GM12878 (cell line): Measurements from ENCODE around the gene NFKBIA. TPM values are rescaled to one million over a fixed set of nuclear protein-coding genes. Genes with fewer than 3 reads are reported as not detected.

Source experiments
- ATAC-seq: fragments of 200-7000 bp; cut with Tn5 transposase; 3 replicates; pipeline ENCODE4 v1.9.1; 2020; ENCODE audit warnings: mild to moderate bottlenecking, moderate library complexity
- BruUV-seq: library from RNA; stranded (reverse); fragments of 400-500 nt; replicated peaks from 2 replicates; lab custom pipeline; 2021; lab: Mats Ljungman, UMichigan
- CTCF ChIA-PET: fragments of 300-600 bp; sonication (Branson Sonifier 250); formaldehyde crosslinking; extraction: SDS; loops from one replicate; lab custom pipeline; 2021; ENCODE audit warnings: inconsistent platforms; lab: Yijun Ruan, JAX
- POLR2A ChIA-PET: fragments of 350-600 bp; formaldehyde crosslinking; extraction: SDS; loops from one replicate; lab custom pipeline; 2021; ENCODE audit warnings: inconsistent platforms; lab: Charles Lee
- RAD21 ChIA-PET: fragments of 300-600 bp; sonication (Branson Sonifier 250); formaldehyde crosslinking; loops from one replicate; lab custom pipeline; 2023; ENCODE audit warnings: antibody characterized with exemption; ENCODE audit not compliant: unreplicated experiment; lab: Charles Lee
- SMC1A ChIA-PET: fragments of 300-600 bp; sonication (Branson Sonifier 250); formaldehyde crosslinking; loops from one replicate; lab custom pipeline; 2023; ENCODE audit not compliant: unreplicated experiment, uncharacterized antibody; lab: Charles Lee
- DNase-seq: peaks from one replicate; pipeline ENCODE4 v3.0.0-alpha.2; 2011; ENCODE audit warnings: low read depth, low spot score
- FAIRE-seq: peaks from 3 replicates; lab custom pipeline; 2011; peaks lifted over from hg19 to GRCh38; lab: Jason Lieb, UNC
- H2AFZ ChIP-seq: 2 replicates; pipeline ENCODE4 v1.6.0; 2011; ENCODE audit warnings: low read depth, low read length, control low read depth; ENCODE audit not compliant: control insufficient read depth
- H3K27ac ChIP-seq: 2 replicates; pipeline ENCODE4 v1.5.1; 2011; ENCODE audit warnings: control low read depth; ENCODE audit not compliant: control insufficient read depth, insufficient read depth
- H3K27me3 ChIP-seq, 2 experiments: replicated peaks in 1 of 2; 2 replicates each; pipeline versions ENCODE4 v1.6.0 to v1.6.1; 2011; ENCODE audit warnings: low read length in 1 of 2; ENCODE audit not compliant: control insufficient read depth in 2 of 2, insufficient read depth in 2 of 2
- H3K36me3 ChIP-seq, 2 experiments: 2 replicates each; pipeline ENCODE4 v1.5.1; 2011; ENCODE audit warnings: low read length in 1 of 2; ENCODE audit not compliant: control insufficient read depth in 2 of 2, insufficient read depth in 2 of 2
- H3K4me1 ChIP-seq: 2 replicates; pipeline ENCODE4 v1.6.1; 2011; ENCODE audit warnings: mild to moderate bottlenecking, low read length, moderate library complexity, mixed read lengths; ENCODE audit not compliant: control insufficient read depth, insufficient read depth
- H3K4me2 ChIP-seq: 2 replicates; pipeline ENCODE4 v1.6.0; 2011; ENCODE audit warnings: control low read depth; ENCODE audit not compliant: control insufficient read depth, insufficient read depth
- H3K4me3 ChIP-seq: fragments of 200-600 bp; sonication (generic); 2 replicates; pipeline ENCODE4 v1.5.1; 2016
- H3K79me2 ChIP-seq: 2 replicates; pipeline ENCODE4 v1.6.0; 2011; ENCODE audit warnings: low read length; ENCODE audit not compliant: control insufficient read depth, insufficient read depth
- H3K9ac ChIP-seq: 2 replicates; pipeline ENCODE4 v1.8.0; 2011; ENCODE audit warnings: low read length, control low read depth, mixed read lengths; ENCODE audit not compliant: control insufficient read depth, insufficient read depth
- H3K9me3 ChIP-seq: replicated peaks from 3 replicates; pipeline ENCODE4 v1.5.1; 2011; ENCODE audit warnings: mild to moderate bottlenecking, low read length; ENCODE audit not compliant: control insufficient read depth, insufficient read depth
- H4K20me1 ChIP-seq: 2 replicates; pipeline ENCODE4 v1.6.0; 2011; ENCODE audit not compliant: control insufficient read depth, insufficient read depth
- CREB1 ChIP-seq: IDR thresholded peaks from 2 replicates; pipeline ENCODE4 v1.6.1; 2012; ENCODE audit warnings: low read depth, mild to moderate bottlenecking, inconsistent platforms
- E4F1 ChIP-seq: fragments of 450-650 bp; IDR thresholded peaks from 2 replicates; pipeline ENCODE4 v1.6.1; 2018; ENCODE audit warnings: borderline replicate concordance, mild to moderate bottlenecking; ENCODE audit not compliant: partially characterized antibody
- FOS ChIP-seq: IDR thresholded peaks from 3 replicates; pipeline ENCODE4 v1.6.1; 2011; ENCODE audit warnings: borderline replicate concordance; ENCODE audit not compliant: insufficient read length; ENCODE audit errors: extremely low read depth
- HCFC1 ChIP-seq: fragments of 150-350 bp; IDR thresholded peaks from 2 replicates; pipeline ENCODE4 v1.6.1; 2014; ENCODE audit warnings: low read length
- HDAC2 ChIP-seq: fragments of 200-600 bp; sonication (generic); IDR thresholded peaks from 2 replicates; pipeline ENCODE4 v1.6.1; 2017
- HDAC6 ChIP-seq: fragments of 200-600 bp; sonication (generic); IDR thresholded peaks from one replicate; pipeline ENCODE4 v1.8.0; 2017; ENCODE audit warnings: antibody characterized with exemption; ENCODE audit not compliant: unreplicated experiment
- NFYA ChIP-seq: IDR thresholded peaks from 2 replicates; pipeline ENCODE4 v1.6.1; 2011; ENCODE audit warnings: low read depth, mild to moderate bottlenecking, low read length, improper control_type of control experiment, borderline replicate concordance
- NR2F1 ChIP-seq: fragments of 450-650 bp; conservative IDR thresholded peaks from 2 replicates; pipeline ENCODE4 v1.6.1; 2017; ENCODE audit warnings: mild to moderate bottlenecking
- RCOR1 ChIP-seq: conservative IDR thresholded peaks from 2 replicates; pipeline ENCODE4 v1.6.1; 2012; ENCODE audit warnings: low read depth, low read length, improper control_type of control experiment
- SMAD5 ChIP-seq: IDR thresholded peaks from 2 replicates; pipeline ENCODE4 v1.6.1; 2016; ENCODE audit warnings: antibody characterized with exemption, low read depth
- SREBF2 ChIP-seq: IDR thresholded peaks from 2 replicates; pipeline ENCODE4 v1.6.1; 2012; ENCODE audit warnings: mild to moderate bottlenecking, low read length
- TARDBP ChIP-seq: IDR thresholded peaks from 2 replicates; pipeline ENCODE4 v1.6.1; 2016; ENCODE audit warnings: borderline replicate concordance
- ZBED1 ChIP-seq: IDR thresholded peaks from 2 replicates; pipeline ENCODE4 v1.6.1; 2016; ENCODE audit warnings: borderline replicate concordance
- ZBTB33 ChIP-seq: fragments of 450-650 bp; IDR thresholded peaks from 2 replicates; pipeline ENCODE4 v1.6.1; 2017; ENCODE audit warnings: mild to moderate bottlenecking
- ZNF622 ChIP-seq: fragments of 450-650 bp; IDR thresholded peaks from 2 replicates; pipeline ENCODE4 v1.6.1; 2017; ENCODE audit warnings: mild to moderate bottlenecking, inconsistent platforms
- WGBS: methylation state at CpG from one replicate; pipeline ENCODE4 v1.1.6; 2016; ENCODE audit warnings: low lambda C conversion rate; ENCODE audit not compliant: insufficient replicate concordance, insufficient coverage; ENCODE audit errors: missing lambda C conversion rate; 5-methylcytosine and 5-hydroxymethylcytosine counted together
- in situ Hi-C: fragments of 300-500 bp; cut with MboI; formaldehyde crosslinking; loops from 9 replicates; pipeline ENCODE4 v1.14.3; 2018; ENCODE audit warnings: mixed read lengths
- intact Hi-C: fragments of 100-400 bp; cut with micrococcal nuclease; formaldehyde crosslinking; loops from one replicate; pipeline ENCODE4 v1.14.2; 2022; ENCODE audit not compliant: unreplicated experiment
- polyA plus RNA-seq, 11 experiments: library from polyadenylated mRNA; depleted of rRNA in 4 of 11; unstranded in 6 of 11; stranded (reverse) in 5 of 11; fragments of >200 nt; fragmentation: Nextera tagmentation in 4 of 11; fragmentation: Illumina TruSeq in 1 of 11; extraction: Ambion mirVana in 4 of 11; extraction: Trizol in 1 of 11; gene quantifications; 1 replicate in 1 of 11; 2 replicates in 10 of 11; pipeline versions ENCODE4 v1.2.1 to v1.2.3, GENCODE V29; 2011 to 2016; ENCODE audit warnings: inconsistent platforms in 2 of 11, missing spikeins in 2 of 11, low read depth in 1 of 11
- total RNA-seq, 4 experiments: library from RNA; depleted of rRNA in 3 of 4; stranded (reverse); fragments of >200 nt in 3 of 4; fragmentation: Illumina TruSeq in 1 of 4; extraction: Trizol in 1 of 4; gene quantifications; 2 replicates each; pipeline versions ENCODE4 v1.2.1 to v1.2.3, GENCODE V29; 2013 to 2021
- TF ChIP-seq, protein P1 (sequence below): fragments of 450-650 bp; IDR thresholded peaks from 2 replicates; pipeline ENCODE4 v1.6.1; 2017; ENCODE audit warnings: antibody characterized with exemption, mild to moderate bottlenecking, moderate library complexity

NFKBIA gene
- total and polyA plus RNA-seq, 10 of the 15 experiments (the other 5 are each of a cell fraction or from before 2014, with no cell fraction given), result 123 to 419 (median 267) TPM

DNA sequence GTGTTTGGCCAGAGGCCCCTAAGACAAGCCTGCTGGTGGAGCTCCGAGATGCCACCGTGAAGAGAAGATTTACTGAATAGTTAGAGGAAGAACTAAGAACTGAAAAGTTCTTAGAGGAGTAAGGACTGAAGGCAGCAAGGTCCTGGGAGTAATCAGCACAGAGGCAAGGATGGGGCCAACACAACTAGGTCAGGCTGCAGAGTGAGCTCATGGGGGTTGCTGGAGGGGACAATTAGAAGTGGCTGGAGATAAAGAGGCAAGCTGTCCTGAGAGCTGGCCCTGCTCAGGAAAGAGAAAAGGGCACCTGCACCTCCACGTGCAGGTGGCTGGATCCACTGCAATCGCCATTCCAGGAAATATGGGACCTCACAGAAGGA, 52.7 kb downstream of the NFKBIA start:
- FAIRE-seq (no peak), DNase-seq (no peak), ATAC-seq (no peak)
- Histone ChIP-seq H3K27me3 (no peaks in the 10 kb centered on the region), H3K9ac (no peak overlapping the region), H3K4me2 (no peak overlapping the region), H3K79me2 (no peaks in the 10 kb centered on the region), H3K4me3 (no peak overlapping the region), H2AFZ (peak overlapping the region; percentile 67; the same call in 1 of the 2 replicates), H4K20me1 (no peaks in the 10 kb centered on the region), H3K9me3 (no peaks in the 10 kb centered on the region), H3K4me1 (peaks cover 11% of the 10 kb centered on the region), H3K27ac (no peak overlapping the region), H3K36me3 (no peaks in the 10 kb centered on the region)
- ChIA-PET RAD21 (no interaction called here), POLR2A (interaction anchor here (0.9 to 1.9 kb wide), 2 partner anchors 14 to 16 kb away, joined by 3 to 9 read pairs; no protein-coding TSS in a partner anchor), CTCF (interaction anchor here (1.5 kb wide), 1 partner anchor 27 kb away, joined by 3 read pairs; no protein-coding TSS in a partner anchor), SMC1A (interaction anchor here (0.8 to 1.1 kb wide), 2 partner anchors 11 to 14 kb away, joined by 3 to 4 read pairs; no protein-coding TSS in a partner anchor)
- in situ Hi-C loops (no loop called here), intact Hi-C loops (no loop called here)
- 62% methylated on average over 4 of the region's 4 CpGs for WGBS
- no TSS peak for BruUV-seq
- TF ChIP-seq E4F1, result no peak
- no peak for TF ChIP-seq TARDBP
- no peak for TF ChIP-seq ZNF622
- TF ChIP-seq RCOR1, result no peak
- no peak for TF ChIP-seq ZBED1
- TF ChIP-seq NFYA, result no peak
- no peak for TF ChIP-seq ZBTB33
- no peak for TF ChIP-seq FOS
- no peak for TF ChIP-seq NR2F1
- TF ChIP-seq HDAC2, result no peak
- TF ChIP-seq, protein P1, sequence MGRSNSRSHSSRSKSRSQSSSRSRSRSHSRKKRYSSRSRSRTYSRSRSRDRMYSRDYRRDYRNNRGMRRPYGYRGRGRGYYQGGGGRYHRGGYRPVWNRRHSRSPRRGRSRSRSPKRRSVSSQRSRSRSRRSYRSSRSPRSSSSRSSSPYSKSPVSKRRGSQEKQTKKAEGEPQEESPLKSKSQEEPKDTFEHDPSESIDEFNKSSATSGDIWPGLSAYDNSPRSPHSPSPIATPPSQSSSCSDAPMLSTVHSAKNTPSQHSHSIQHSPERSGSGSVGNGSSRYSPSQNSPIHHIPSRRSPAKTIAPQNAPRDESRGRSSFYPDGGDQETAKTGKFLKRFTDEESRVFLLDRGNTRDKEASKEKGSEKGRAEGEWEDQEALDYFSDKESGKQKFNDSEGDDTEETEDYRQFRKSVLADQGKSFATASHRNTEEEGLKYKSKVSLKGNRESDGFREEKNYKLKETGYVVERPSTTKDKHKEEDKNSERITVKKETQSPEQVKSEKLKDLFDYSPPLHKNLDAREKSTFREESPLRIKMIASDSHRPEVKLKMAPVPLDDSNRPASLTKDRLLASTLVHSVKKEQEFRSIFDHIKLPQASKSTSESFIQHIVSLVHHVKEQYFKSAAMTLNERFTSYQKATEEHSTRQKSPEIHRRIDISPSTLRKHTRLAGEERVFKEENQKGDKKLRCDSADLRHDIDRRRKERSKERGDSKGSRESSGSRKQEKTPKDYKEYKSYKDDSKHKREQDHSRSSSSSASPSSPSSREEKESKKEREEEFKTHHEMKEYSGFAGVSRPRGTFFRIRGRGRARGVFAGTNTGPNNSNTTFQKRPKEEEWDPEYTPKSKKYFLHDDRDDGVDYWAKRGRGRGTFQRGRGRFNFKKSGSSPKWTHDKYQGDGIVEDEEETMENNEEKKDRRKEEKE, result no peak
- TF ChIP-seq SMAD5, result no peak
- TF ChIP-seq HCFC1, result no peak
- no peak for TF ChIP-seq CREB1
- TF ChIP-seq SREBF2, result no peak
- no peak for TF ChIP-seq HDAC6
